GM18511 (cell line): ENCODE measurements around the gene CLDN22.

Experiments used
- ATAC-seq: cut with Tn5 transposase; IDR thresholded peaks from one replicate; pipeline ENCODE4 v1.9.1; 2021; ENCODE audit warnings: mild to moderate bottlenecking, moderate library complexity; ENCODE audit not compliant: unreplicated experiment

The CLDN22 gene

DNA sequence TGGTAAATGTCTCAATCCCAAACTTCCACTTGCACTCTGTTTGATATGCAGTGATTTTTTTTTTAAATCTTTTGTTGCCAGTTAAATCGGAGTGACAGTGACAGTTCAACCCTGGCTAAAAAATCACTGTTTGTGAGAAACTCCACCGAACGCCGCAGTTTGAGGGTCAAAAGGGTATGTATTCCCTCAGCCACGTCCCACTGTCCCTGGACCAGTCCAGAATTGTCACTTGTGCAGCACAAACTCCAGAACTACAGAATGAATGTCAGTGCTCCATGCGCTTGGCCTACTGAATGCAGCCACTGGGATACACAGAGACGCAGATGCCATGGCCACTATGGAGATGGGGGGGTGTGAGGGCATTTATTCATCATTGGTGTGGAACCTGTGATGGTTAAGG, 34.2 kb downstream of the CLDN22 start:
- ATAC-seq = no peak

DNA sequence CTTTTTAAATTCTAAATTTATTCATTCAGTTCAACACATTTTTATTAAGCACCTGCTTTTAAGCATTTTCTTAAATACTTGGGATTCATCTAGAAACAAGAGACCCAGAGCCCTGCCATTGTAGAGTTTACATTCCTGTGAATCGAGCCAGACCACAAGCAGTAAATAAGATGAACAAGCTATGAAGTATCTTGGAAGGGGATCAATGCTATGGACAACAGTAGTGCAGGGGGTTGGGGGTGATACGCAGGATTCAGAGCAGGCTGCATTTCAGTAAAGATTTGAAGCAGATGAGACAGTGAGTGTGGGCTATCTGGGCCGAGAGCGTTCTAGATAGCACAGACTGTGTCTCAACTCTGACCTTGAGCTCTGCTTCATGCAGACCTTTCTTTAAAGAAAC, 35.1 kb downstream of the CLDN22 start:
- no peak for ATAC-seq

DNA sequence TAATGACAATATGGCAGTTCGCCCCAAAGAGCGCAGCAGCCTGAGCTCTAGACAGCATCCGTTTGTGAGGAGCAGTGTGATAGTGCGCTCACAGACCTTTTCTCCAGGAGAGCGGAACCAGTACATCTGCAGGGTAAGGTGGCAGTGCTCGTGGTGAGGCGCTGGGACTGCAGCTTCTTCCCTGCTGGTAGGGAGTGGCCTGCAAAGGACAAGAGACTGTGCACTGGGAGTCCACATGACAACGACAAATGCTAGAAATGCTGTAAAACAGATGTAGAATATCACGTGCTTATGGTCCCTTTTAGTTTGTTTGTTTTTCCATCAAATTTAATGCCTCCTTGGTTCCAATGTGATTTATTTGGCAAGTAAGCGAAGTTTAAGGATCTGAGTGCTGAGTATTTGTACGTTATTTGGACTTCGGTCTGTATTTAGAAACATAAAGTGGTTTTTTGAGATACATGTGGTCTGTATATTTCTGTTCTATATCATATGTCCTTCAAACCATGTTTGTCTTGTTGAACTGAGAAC, 35.8 kb downstream of the CLDN22 start:
- no peak for ATAC-seq

DNA sequence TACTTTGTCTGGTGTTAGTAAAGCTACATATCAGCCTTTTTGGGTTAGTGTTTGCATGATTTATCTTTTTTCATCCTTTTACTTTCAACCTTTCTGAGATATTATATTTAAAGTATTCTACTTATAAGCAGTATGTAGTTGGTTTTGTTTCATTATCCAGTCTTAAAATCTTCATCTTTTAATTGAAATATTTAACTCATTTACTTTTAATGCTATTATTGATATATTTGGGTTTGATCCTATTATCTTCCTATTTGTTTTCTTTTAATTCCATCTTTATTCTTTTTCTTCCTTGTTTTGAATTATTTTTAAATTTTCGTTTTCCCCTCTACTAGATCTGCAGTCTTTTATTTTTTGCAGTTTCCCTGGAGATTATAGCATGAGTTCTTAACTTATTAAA, 44.0 kb downstream of the CLDN22 start:
- ATAC-seq = no peak

DNA sequence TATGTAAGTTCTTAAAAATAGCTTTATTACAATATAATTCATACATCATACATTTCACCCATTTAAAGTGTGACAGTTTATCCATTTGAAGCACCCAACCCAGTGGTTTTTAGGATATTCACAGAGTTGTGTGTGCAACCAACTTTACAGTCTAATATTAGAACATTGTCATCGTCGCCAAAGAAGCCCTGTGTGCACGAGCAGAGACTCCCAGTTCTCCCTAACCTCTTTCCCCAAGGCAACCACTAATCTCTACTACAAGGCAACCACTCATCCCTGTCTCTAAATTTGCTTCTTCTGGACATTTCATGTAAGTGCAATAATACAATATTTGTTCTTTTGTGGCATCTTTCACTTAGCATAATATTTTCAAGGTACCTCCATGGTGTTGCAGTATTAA, 47.7 kb downstream of the CLDN22 start:
- no peak for ATAC-seq

DNA sequence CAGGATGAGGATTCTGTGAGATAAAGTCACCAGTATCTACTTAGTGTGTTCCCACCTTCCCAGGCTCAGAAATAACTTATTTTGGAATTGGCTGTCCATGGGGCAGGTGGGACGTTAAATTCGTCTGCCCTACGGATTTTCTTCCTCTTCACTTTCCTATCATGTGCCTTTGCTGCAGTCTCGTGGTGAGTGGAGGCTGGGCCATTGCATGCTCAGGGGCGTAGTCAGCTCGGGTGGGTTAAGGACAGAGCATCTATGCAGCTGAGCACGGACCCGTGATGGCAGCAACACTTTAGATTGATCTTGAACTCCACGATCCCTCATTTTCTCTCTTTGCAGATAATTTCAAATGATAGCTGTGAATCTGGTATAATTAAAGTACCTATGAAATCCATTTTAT, 51.5 kb downstream of the CLDN22 start:
- no peak for ATAC-seq
